ENCODE measurements around the gene LRIG2.

GRCh38 chr1:113090051-113090450, 17.1 kb downstream of the LRIG2 start:
- TF ChIP-seq CTCF (IDR thresholded peaks at IDR 0.05), result no peak
- TF ChIP-seq POLR2A (IDR thresholded peaks at IDR 0.05), result no peak
- no peak for TF ChIP-seq EP300 (IDR thresholded peaks at IDR 0.05)

Data from sigmoid colon (tissue), 4 donors.